Measurements from ENCODE around the gene ZBTB21.

ZBTB21 gene

GRCh38 chr21:41940431-41940830 is 69.7 kb downstream of the ZBTB21 start:
- H3K27ac Mint-ChIP-seq, result no peak overlapping the region
- H3K4me3 Mint-ChIP-seq, result no peak overlapping the region
- H3K4me1 Mint-ChIP-seq, result no peaks in the 10 kb centered on the region
- no peaks in the 10 kb centered on the region for H3K27me3 Mint-ChIP-seq
- ATAC-seq (no peak), DNase-seq (no peak)
- H3K36me3 Mint-ChIP-seq (ENCODE audit: low read depth), result no peaks in the 10 kb centered on the region
- H3K9me3 Mint-ChIP-seq, result no peaks in the 10 kb centered on the region

GRCh38 chr21:41939391-41939790 is 70.8 kb downstream of the ZBTB21 start:
- Mint-ChIP-seq H3K36me3 (ENCODE audit: low read depth) (no peaks in the 10 kb centered on the region), H3K27ac (no peak overlapping the region), H3K27me3 (no peaks in the 10 kb centered on the region), H3K4me3 (no peak overlapping the region), H3K9me3 (no peaks in the 10 kb centered on the region), H3K4me1 (no peaks in the 10 kb centered on the region)
- ATAC-seq, result no peak
- no peak for DNase-seq

All from activated naive CD8-positive, alpha-beta T cell treated with anti-CD3 and anti-CD28 coated beads, Interleukin-2, amount 50 U/mL, for 24 hours (primary cell).